Activated CD8-positive, alpha-beta memory T cell treated with anti-CD3 and anti-CD28 coated beads, Interleukin-2, amount 10 ng/mL, durations not matched to agents 7 days and 5 days (primary cell): ENCODE measurements around the gene MCM3AP. TPM values are rescaled to one million over a fixed set of nuclear protein-coding genes. Genes with fewer than 3 reads are reported as not detected.

ENCODE experiments used
- ATAC-seq: fragments of 150-1000 bp; cut with Tn5 transposase; one replicate; pipeline ENCODE4 v1.10.0; 2021; ENCODE audit warnings: moderate library complexity
- CTCF ChIA-PET: fragments of 350-600 bp; sonication (Branson Sonifier 250); formaldehyde crosslinking; loops from one replicate; lab custom pipeline; 2021; ENCODE audit warnings: antibody characterized with exemption; lab: Charles Lee
- DNase-seq: peaks from one replicate; pipeline ENCODE4 v3.0.0-alpha.2; 2020
- H3K27ac Mint-ChIP-seq: one replicate; pipeline ENCODE4 v1.8.0; 2021; ENCODE audit warnings: mild to moderate bottlenecking, mixed read lengths
- H3K27me3 Mint-ChIP-seq: one replicate; pipeline ENCODE4 v1.8.0; 2021; ENCODE audit warnings: mixed read lengths
- H3K36me3 Mint-ChIP-seq: one replicate; pipeline ENCODE4 v1.8.0; 2021; ENCODE audit warnings: mild to moderate bottlenecking, mixed read lengths
- H3K4me1 Mint-ChIP-seq: one replicate; pipeline ENCODE4 v1.8.0; 2021; ENCODE audit warnings: mixed read lengths
- H3K4me3 Mint-ChIP-seq: one replicate; pipeline ENCODE4 v1.8.0; 2021; ENCODE audit warnings: mild to moderate bottlenecking, moderate library complexity, mixed read lengths
- H3K9me3 Mint-ChIP-seq: one replicate; pipeline ENCODE4 v1.8.0; 2022; ENCODE audit warnings: low read depth, mixed read lengths
- total RNA-seq, 2 experiments: library from RNA; stranded (reverse); gene quantifications; one replicate each; pipeline ENCODE4 v1.2.3, GENCODE V29; 2021

MCM3AP gene
- total RNA-seq, 2 experiments from 2014 or later: 134 to 139 TPM

- DNase-seq: no peak
- Mint-ChIP-seq H3K27me3 (no peaks in the 10 kb centered on the region), H3K9me3 (no peaks in the 10 kb centered on the region), H3K4me3 (no peak overlapping the region), H3K36me3 (peaks cover 42% of the 10 kb centered on the region), H3K27ac (no peak overlapping the region), H3K4me1 (peaks cover 4% of the 10 kb centered on the region)
- no peak for ATAC-seq
- CTCF ChIA-PET: no interaction called here
Observed at GRCh38 chr21:46301759-46302158, 16.3 kb upstream of the MCM3AP start.

DNA sequence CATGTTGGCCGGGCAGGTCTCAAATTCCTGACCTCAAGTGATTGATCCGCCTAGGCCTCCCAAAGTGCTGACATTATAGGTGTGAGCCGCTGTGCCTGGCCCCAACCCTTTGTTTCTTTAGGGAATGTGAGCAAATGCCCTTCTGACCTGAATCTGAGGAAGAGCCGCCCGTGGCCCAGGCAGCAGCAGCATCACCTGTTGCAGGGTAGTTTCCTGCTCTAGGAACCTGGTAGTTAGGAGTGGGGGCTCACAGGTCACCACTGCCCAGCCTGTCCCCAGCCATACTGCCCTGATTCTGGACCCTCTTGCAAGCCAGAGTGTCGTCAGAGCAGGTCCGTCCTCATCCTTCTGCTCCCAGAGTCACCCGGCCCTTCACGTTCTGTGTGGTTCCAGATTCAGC lies 13.8 kb upstream of the MCM3AP start:
- Mint-ChIP-seq H3K9me3 (no peaks in the 10 kb centered on the region), H3K36me3 (peaks cover 32% of the 10 kb centered on the region), H3K4me3 (no peak overlapping the region), H3K4me1 (peaks cover 17% of the 10 kb centered on the region), H3K27ac (no peak overlapping the region), H3K27me3 (no peaks in the 10 kb centered on the region)
- CTCF ChIA-PET: no interaction called here
- DNase-seq: no peak
- no peak for ATAC-seq

DNA sequence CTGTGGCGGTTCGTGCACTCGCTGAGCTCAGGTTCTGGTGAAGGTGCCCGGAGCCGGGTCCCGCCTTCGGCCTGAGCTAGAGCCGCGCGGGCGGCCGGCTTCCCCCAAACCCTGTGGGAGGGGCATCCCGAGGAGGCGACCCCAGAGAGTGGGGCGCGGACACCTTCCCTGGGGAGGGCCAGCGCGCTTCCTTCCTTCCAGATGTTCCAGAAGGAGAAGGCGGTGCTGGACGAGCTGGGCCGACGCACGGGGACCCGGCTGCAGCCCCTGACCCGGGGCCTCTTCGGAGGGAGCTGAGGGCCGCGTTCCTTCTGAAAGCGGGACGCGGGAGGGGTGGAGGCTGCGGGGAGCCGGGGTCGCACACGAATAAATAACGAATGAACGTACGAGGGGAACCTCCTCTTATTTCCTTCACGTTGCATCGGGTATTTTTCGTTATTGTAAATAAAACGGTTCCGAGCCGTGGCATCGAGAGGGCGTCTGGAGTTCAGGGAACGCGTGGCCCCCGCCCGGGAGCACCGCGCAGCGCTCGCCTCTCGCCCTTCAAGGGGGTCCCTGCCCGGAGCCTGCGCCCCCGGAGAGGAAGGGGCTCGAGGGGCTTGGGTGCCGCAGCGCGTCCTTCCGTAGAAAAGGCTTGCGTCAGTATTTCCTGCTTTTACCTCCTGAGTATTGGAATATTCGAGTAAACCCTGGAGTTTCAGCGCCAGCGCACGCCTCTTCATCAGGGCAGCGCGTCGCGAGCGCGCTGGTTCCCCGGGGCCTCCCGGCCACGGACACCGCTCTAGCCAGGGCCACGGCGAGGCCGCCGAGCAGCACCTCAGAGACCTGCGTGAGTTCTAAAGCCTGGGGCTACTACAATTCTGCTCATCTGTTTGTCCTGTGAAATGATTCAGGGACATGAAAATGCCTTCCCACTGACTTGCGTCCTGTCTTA lies 12.2 kb upstream of the MCM3AP start:
- Mint-ChIP-seq H3K9me3 (no peaks in the 10 kb centered on the region), H3K36me3 (peaks cover 27% of the 10 kb centered on the region), H3K4me1 (peaks cover 17% of the 10 kb centered on the region), H3K4me3 (peak overlapping the region; percentile 50), H3K27me3 (no peaks in the 10 kb centered on the region), H3K27ac (no peak overlapping the region)
- CTCF ChIA-PET: no interaction called here
- ATAC-seq (peak; percentile 29), DNase-seq (no peak)

GRCh38 chr21:46295996-46296752 lies 10.8 kb upstream of the MCM3AP start:
- CTCF ChIA-PET: no interaction called here
- peak overlapping the region; percentile 76 for H3K27ac Mint-ChIP-seq
- H3K27me3 Mint-ChIP-seq: no peaks in the 10 kb centered on the region
- peaks cover 31% of the 10 kb centered on the region for H3K36me3 Mint-ChIP-seq
- ATAC-seq (peak; percentile 90), DNase-seq (peak; percentile 84)
- H3K4me1 Mint-ChIP-seq: peaks cover 20% of the 10 kb centered on the region
- peak overlapping the region; percentile 58 for H3K4me3 Mint-ChIP-seq
- no peaks in the 10 kb centered on the region for H3K9me3 Mint-ChIP-seq

- ATAC-seq: no peak
- DNase-seq: no peak
- no peaks in the 10 kb centered on the region for H3K27me3 Mint-ChIP-seq
- peak overlapping the region; percentile 52 for H3K27ac Mint-ChIP-seq
- H3K9me3 Mint-ChIP-seq: no peaks in the 10 kb centered on the region
- H3K4me3 Mint-ChIP-seq: no peak overlapping the region
- peaks cover 21% of the 10 kb centered on the region for H3K4me1 Mint-ChIP-seq
- CTCF ChIA-PET: no interaction called here
- H3K36me3 Mint-ChIP-seq: peaks cover 26% of the 10 kb centered on the region
Observed at GRCh38 chr21:46295177-46295770, 9.9 kb upstream of the MCM3AP start.

DNA sequence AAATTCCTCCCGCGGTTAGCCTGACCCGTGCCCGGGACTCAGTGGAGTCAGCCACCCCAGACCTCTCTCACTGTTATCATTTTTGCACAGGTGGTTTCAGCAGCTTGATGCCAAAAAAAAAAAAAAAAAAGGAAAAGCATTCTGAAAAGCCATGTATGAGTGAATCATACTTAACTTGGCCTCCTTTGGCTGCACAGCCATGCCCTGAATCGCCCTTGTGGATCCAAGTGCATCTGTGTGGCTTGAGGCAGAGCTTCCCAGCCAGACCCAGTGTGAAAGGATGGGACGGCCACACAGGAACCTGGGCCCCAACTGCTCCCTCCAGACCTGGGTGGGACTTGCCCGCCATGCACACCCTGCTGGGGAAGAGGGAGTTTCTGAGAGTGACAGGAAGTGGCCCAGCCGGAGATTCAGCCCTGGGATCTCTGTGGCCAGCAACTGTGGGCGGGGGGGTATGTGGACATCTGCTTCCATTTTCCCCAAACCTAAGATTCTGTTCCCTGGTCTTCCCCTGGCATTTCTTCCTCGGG lies 9.3 kb upstream of the MCM3AP start:
- no peak for ATAC-seq
- H3K27ac Mint-ChIP-seq: peak overlapping the region; percentile 40
- no peaks in the 10 kb centered on the region for H3K27me3 Mint-ChIP-seq
- H3K36me3 Mint-ChIP-seq: peaks cover 23% of the 10 kb centered on the region
- CTCF ChIA-PET: no interaction called here
- no peaks in the 10 kb centered on the region for H3K9me3 Mint-ChIP-seq
- H3K4me3 Mint-ChIP-seq: no peak overlapping the region
- no peak for DNase-seq
- H3K4me1 Mint-ChIP-seq: peaks cover 23% of the 10 kb centered on the region

DNA sequence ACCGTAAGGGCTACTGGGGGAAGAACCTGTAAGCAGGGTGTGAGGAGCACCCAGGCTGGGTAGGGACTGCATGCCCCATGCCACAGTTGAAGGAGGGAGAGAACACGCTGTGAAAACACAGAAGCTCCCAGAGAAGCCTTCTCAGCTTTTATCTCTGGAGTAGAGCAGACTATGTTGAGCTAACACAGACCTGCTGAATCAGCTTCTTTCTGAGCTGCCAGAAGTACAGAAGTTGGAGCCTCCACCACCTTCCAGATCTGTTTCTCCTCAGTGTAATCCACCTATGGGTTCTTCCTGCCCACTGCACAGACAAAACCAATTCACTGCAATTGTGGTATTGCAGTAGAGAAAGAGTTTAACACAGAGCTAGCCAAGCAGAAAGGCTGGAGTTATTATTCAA lies 6.2 kb upstream of the MCM3AP start:
- CTCF ChIA-PET: interaction anchor here (1.3 kb wide), 1 partner anchor 62 kb away, joined by 3 read pairs; the partner anchor contains the start of gene LSS
- no peak overlapping the region for H3K4me3 Mint-ChIP-seq

GRCh38 chr21:46289655-46290179 lies 4.3 kb upstream of the MCM3AP start:
- CTCF ChIA-PET: no interaction called here
- H3K27ac Mint-ChIP-seq: no peak overlapping the region
- no peaks in the 10 kb centered on the region for H3K27me3 Mint-ChIP-seq
- no peak for DNase-seq
- no peaks in the 10 kb centered on the region for H3K9me3 Mint-ChIP-seq
- no peak for ATAC-seq
- no peak overlapping the region for H3K4me3 Mint-ChIP-seq
- H3K36me3 Mint-ChIP-seq: peaks cover 25% of the 10 kb centered on the region
- peaks cover 27% of the 10 kb centered on the region for H3K4me1 Mint-ChIP-seq

More for the DNA sequence above, 6.2 kb upstream of the MCM3AP start:
- Mint-ChIP-seq H3K9me3 (no peaks in the 10 kb centered on the region), H3K27ac (no peak overlapping the region), H3K27me3 (no peaks in the 10 kb centered on the region), H3K4me1 (peaks cover 29% of the 10 kb centered on the region), H3K36me3 (peaks cover 18% of the 10 kb centered on the region)
- no peak for ATAC-seq
- DNase-seq: no peak

DNA sequence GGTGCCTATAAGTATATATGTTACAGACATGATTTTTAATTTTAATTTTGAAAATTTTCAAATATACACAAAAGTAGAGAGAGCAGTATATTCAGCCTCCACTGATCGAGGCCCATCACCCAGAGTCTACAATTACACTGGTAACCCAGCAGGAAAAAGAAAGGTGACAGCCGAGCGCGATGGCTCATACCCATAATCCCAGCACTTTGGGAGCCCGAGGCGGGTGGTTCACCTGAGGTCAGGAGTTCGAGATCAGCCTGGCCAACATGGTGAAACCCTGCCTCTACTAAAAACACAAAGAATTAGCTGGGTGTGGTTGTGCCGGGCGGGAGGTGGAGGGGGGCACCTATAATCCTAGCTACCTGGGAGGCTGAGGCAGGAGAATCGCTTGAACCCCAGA lies 2.1 kb upstream of the MCM3AP start:
- peaks cover 43% of the 10 kb centered on the region for H3K4me1 Mint-ChIP-seq
- peaks cover 38% of the 10 kb centered on the region for H3K36me3 Mint-ChIP-seq
- no peaks in the 10 kb centered on the region for H3K27me3 Mint-ChIP-seq
- H3K4me3 Mint-ChIP-seq: no peak overlapping the region
- no peak overlapping the region for H3K27ac Mint-ChIP-seq
- no peak for DNase-seq
- no peak for ATAC-seq
- H3K9me3 Mint-ChIP-seq: no peaks in the 10 kb centered on the region
- CTCF ChIA-PET: no interaction called here

DNA sequence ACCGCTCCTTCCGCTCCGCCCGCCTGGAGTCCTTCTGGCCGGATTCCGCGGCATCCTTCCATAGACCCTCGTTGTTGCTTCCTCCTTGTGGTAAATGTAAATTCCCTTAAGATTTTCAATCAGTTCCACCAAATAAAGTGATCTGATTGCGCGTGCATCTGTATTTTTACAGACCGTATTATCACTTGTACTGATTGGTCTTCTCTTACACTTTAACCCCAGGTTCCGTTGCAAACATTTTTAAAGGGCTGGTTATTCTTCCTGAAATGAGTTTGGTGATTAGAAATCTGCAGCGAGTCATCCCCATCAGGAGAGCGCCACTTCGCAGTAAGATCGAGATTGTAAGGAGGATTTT lies 1.2 kb upstream of the MCM3AP start:
- DNase-seq: no peak
- ATAC-seq: peak; percentile 16
- CTCF ChIA-PET: no interaction called here
- no peaks in the 10 kb centered on the region for H3K9me3 Mint-ChIP-seq
- H3K4me3 Mint-ChIP-seq: peak overlapping the region; percentile 83
- H3K36me3 Mint-ChIP-seq: peaks cover 33% of the 10 kb centered on the region
- H3K27ac Mint-ChIP-seq: peak overlapping the region; percentile 93
- H3K4me1 Mint-ChIP-seq: peaks cover 48% of the 10 kb centered on the region
- H3K27me3 Mint-ChIP-seq: no peaks in the 10 kb centered on the region

GRCh38 chr21:46285761-46286647 lies 593 bp upstream of the MCM3AP start, which contains the start of gene YBEY:
TSS of gene YBEY (plus strand) at chr21:46286342. CDS start at chr21:46286914, 572 bp downstream.
- Mint-ChIP-seq H3K27me3 (no peaks in the 10 kb centered on the region), H3K36me3 (peaks cover 32% of the 10 kb centered on the region), H3K4me3 (peak within 1 kb of the TSS; percentile 83), H3K4me1 (peaks cover 48% of the 10 kb centered on the region), H3K27ac (peak within 1 kb of the TSS; percentile 93), H3K9me3 (no peaks in the 10 kb centered on the region)
- CTCF ChIA-PET: interaction anchor here (0.7 to 3.5 kb wide), 6 partner anchors 10 to 142 kb away, joined by 3 to 19 read pairs (median 4); partner anchors contain the start of gene LSS
- peak; percentile 91 for ATAC-seq
- peak; percentile 93 for DNase-seq

GRCh38 chr21:46284733-46285132 lies 678 bp downstream of the MCM3AP start:
- ATAC-seq: no peak
- Mint-ChIP-seq H3K9me3 (no peaks in the 10 kb centered on the region), H3K36me3 (peaks cover 40% of the 10 kb centered on the region), H3K4me1 (peaks cover 49% of the 10 kb centered on the region), H3K4me3 (peak overlapping the region; percentile 83), H3K27ac (peak overlapping the region; percentile 85), H3K27me3 (no peaks in the 10 kb centered on the region)
- DNase-seq: no peak
- CTCF ChIA-PET: interaction anchor here (0.8 to 3.5 kb wide), 7 partner anchors 42 to 315 kb away, joined by 3 to 19 read pairs (median 3); partner anchors contain the start of gene LSS
